ENCODE data around the gene PTPRM. TPM values are rescaled to one million over a fixed set of nuclear protein-coding genes. Genes with fewer than 3 reads are reported as not detected.

The PTPRM gene
- polyA plus RNA-seq, 2 of the 4 experiments (the other 2 are of a cell fraction), result 44.5 to 199 TPM

DNA sequence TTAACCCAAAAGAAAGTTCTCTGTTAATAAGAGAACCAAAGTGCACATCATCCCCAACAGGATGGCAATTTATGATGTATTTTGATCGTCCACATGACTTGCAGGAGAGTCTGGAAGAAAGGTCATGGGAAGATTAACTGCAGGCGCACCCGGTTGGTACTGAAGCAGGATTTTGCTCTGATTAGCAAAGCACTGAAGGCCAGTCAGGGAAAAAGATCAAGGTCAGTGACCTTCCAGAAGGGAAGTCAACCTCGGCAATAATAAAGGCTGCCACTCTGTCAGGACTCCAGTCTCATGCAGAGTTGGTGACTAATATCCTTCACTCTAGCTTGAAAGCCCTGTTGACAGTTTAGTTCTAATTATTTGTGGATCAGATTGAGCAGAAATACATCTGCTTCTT lies 609.4 kb downstream of the PTPRM start:
- peak overlapping the region; percentile 18 to 23; a peak in 2 of 6 replicates for H3K27ac ChIP-seq
- ATAC-seq, result peak; percentile 30 to 35; a peak in 2 of 6 replicates
- 36% methylated on average over 4 of the region's 4 CpGs for WGBS (ENCODE audit: missing lambda C conversion rate)
- H3K9me3 ChIP-seq, result no peaks in the 10 kb centered on the region
- H3K4me3 ChIP-seq, result no peak overlapping the region
- TF ChIP-seq MYC (IDR thresholded peaks at IDR 0.05; ENCODE audit: borderline replicate concordance, low read length), result no peak
- H3K4me2 ChIP-seq, result peak overlapping the region; percentile 37
- POLR2A ChIA-PET, result no interaction called here
- no peak for DNase-seq (ENCODE audit: low read depth in 1 of 2, low spot score in 1 of 2)
- CTCF ChIA-PET, result no interaction called here
- peaks cover 27% of the 10 kb centered on the region for H3K4me1 ChIP-seq
- FAIRE-seq, result no peak

DNA sequence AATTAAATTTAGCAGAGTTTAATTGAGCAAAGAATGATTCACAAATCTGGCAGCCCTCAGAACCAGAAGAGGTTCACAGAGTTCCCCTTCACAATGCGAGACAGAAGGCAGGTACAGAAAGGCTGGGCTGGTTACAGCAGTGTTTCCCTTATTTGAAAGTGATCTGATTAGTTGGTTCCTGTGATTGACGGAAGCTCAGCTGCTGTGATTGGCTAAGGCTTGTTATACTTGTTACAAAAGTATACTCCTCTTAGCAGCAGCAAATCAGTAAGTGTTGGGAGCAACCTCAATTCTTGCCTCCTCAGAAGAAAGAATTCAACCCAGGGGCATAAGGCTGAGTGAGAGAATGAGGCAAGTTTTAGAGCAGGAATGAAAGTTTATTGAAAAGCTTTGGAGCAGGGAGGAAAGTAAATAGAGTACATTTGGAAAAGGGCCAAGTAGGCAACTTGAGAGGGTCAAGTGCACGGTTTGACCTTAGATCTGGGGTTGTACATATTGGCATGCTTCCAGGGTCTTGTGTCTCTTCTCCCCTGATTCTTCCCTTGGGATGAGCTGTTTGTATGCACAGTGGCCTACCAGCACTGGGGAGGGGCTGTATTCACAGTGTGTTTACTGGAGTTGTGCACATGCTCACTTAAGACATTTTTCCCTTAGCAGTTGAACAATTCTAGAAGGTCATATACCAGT lies 610.4 kb downstream of the PTPRM start:
- Histone ChIP-seq H3K4me1 (peaks cover 27% of the 10 kb centered on the region), H3K4me2 (peak overlapping the region; percentile 37), H3K9me3 (no peaks in the 10 kb centered on the region), H3K27ac (peak overlapping the region in 1 of 2 experiments; percentile 6; a peak in 1 of 6 replicates), H3K4me3 (no peak overlapping the region)
- CTCF ChIA-PET, result interaction anchor here (1.0 kb wide), 1 partner anchor 12 kb away, joined by 3 read pairs; no protein-coding TSS in a partner anchor
- TF ChIP-seq ZNF302 (CRISPR knock-in tag; IDR thresholded peaks at IDR 0.05) (no peak), NPAS2 (CRISPR knock-in tag; IDR thresholded peaks at IDR 0.05; ENCODE audit: borderline replicate concordance) (no peak), GATA3 (IDR thresholded peaks at IDR 0.05; ENCODE audit: borderline replicate concordance) (no peak), MAFK (IDR thresholded peaks at IDR 0.05; ENCODE audit: partially characterized antibody) (no peak), RCOR1 (IDR thresholded peaks at IDR 0.05; ENCODE audit: low read depth, low read length) (no peak), EHMT2 (IDR thresholded peaks at IDR 0.05; ENCODE audit: low read depth) (no peak)
- 49% methylated on average over 3 of the region's 3 CpGs for WGBS (ENCODE audit: missing lambda C conversion rate)
- FAIRE-seq (no peak), ATAC-seq (peak; percentile 59 to 82; a peak in 4 of 6 replicates), DNase-seq (ENCODE audit: low read depth in 1 of 2, low spot score in 1 of 2) (peak in 1 of 2 experiments; percentile 35)
- POLR2A ChIA-PET, result no interaction called here

DNA sequence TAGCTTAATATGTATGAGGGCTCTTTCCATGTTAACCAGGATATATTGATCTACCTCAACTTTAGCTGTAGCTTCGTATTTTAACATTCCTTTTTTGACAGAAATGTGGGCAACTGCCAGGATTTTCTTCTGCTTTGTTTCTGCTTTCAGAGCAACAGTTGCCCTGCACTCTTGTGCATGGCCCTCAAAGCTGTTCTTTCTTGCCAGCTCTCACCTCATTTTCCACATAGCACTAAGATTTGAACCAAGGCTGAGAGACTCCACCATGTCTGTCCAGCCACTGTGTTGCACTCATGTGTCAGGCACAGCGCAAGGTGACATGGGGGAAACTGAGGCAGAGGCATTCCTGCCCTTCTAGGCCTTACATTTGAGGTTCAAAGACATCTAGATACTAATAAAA lies 619.3 kb downstream of the PTPRM start:
- no peaks in the 10 kb centered on the region for H3K9me3 ChIP-seq
- TF ChIP-seq HEYL (CRISPR knock-in tag; IDR thresholded peaks at IDR 0.05), result no peak
- TF ChIP-seq, protein P1, sequence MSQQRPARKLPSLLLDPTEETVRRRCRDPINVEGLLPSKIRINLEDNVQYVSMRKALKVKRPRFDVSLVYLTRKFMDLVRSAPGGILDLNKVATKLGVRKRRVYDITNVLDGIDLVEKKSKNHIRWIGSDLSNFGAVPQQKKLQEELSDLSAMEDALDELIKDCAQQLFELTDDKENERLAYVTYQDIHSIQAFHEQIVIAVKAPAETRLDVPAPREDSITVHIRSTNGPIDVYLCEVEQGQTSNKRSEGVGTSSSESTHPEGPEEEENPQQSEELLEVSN (IDR thresholded peaks at IDR 0.05; ENCODE audit: borderline replicate concordance, low read depth), result no peak
- no peak for TF ChIP-seq MYC (IDR thresholded peaks at IDR 0.05; ENCODE audit: borderline replicate concordance, low read length)
- TF ChIP-seq, protein P2, sequence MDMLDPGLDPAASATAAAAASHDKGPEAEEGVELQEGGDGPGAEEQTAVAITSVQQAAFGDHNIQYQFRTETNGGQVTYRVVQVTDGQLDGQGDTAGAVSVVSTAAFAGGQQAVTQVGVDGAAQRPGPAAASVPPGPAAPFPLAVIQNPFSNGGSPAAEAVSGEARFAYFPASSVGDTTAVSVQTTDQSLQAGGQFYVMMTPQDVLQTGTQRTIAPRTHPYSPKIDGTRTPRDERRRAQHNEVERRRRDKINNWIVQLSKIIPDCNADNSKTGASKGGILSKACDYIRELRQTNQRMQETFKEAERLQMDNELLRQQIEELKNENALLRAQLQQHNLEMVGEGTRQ (IDR thresholded peaks at IDR 0.05), result no peak
- no peak for TF ChIP-seq RAD21 (conservative IDR thresholded peaks at IDR 0.05 in 1 of 2, IDR thresholded peaks at IDR 0.05 in 1 of 2)
- no peak for TF ChIP-seq HOXA7 (CRISPR knock-in tag; IDR thresholded peaks at IDR 0.05)
- TF ChIP-seq ZNF302 (CRISPR knock-in tag; IDR thresholded peaks at IDR 0.05), result no peak
- TF ChIP-seq TFCP2L1 (CRISPR knock-in tag; IDR thresholded peaks at IDR 0.05), result no peak
- no peak for TF ChIP-seq ESRRA (IDR thresholded peaks at IDR 0.05; ENCODE audit: borderline replicate concordance, low read length)
- TF ChIP-seq EHMT2 (IDR thresholded peaks at IDR 0.05; ENCODE audit: low read depth), result no peak
- no peak for TF ChIP-seq NFE2L2 (conservative IDR thresholded peaks at IDR 0.05; ENCODE audit: low read length)
- no peak for TF ChIP-seq ZSCAN20 (CRISPR knock-in tag; IDR thresholded peaks at IDR 0.05)
- TF ChIP-seq EP300 (IDR thresholded peaks at IDR 0.05), result no peak
- no peak for TF ChIP-seq KDM1A (IDR thresholded peaks at IDR 0.05; ENCODE audit: low read depth)
- TF ChIP-seq JUN (IDR thresholded peaks at IDR 0.05), result no peak
- TF ChIP-seq PHF8 (IDR thresholded peaks at IDR 0.05; ENCODE audit: borderline replicate concordance, low read depth), result no peak
- TF ChIP-seq, protein P3, sequence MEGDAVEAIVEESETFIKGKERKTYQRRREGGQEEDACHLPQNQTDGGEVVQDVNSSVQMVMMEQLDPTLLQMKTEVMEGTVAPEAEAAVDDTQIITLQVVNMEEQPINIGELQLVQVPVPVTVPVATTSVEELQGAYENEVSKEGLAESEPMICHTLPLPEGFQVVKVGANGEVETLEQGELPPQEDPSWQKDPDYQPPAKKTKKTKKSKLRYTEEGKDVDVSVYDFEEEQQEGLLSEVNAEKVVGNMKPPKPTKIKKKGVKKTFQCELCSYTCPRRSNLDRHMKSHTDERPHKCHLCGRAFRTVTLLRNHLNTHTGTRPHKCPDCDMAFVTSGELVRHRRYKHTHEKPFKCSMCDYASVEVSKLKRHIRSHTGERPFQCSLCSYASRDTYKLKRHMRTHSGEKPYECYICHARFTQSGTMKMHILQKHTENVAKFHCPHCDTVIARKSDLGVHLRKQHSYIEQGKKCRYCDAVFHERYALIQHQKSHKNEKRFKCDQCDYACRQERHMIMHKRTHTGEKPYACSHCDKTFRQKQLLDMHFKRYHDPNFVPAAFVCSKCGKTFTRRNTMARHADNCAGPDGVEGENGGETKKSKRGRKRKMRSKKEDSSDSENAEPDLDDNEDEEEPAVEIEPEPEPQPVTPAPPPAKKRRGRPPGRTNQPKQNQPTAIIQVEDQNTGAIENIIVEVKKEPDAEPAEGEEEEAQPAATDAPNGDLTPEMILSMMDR (IDR thresholded peaks at IDR 0.05), result no peak
- no peak for FAIRE-seq
- no peaks in the 10 kb centered on the region for H3K4me1 ChIP-seq
- ChIA-PET POLR2A (no interaction called here), CTCF (interaction anchor here (0.6 kb wide), 1 partner anchor 26 kb away, joined by 3 read pairs; no protein-coding TSS in a partner anchor)
- H3K4me2 ChIP-seq, result no peak overlapping the region
- no peak for DNase-seq (ENCODE audit: low read depth in 1 of 2, low spot score in 1 of 2)
- no peak overlapping the region for H3K27ac ChIP-seq
- WGBS (ENCODE audit: missing lambda C conversion rate), result 94% methylated on average over 2 of the region's 2 CpGs
- no peak for ATAC-seq
- H3K4me3 ChIP-seq, result no peak overlapping the region
